ENCODE results near the gene TTLL7. TPM values are rescaled to one million over a fixed set of nuclear protein-coding genes. Genes with fewer than 3 reads are reported as not detected.

The TTLL7 gene
- total RNA-seq, 1 experiment from 2014 or later: 6.6 TPM

DNA sequence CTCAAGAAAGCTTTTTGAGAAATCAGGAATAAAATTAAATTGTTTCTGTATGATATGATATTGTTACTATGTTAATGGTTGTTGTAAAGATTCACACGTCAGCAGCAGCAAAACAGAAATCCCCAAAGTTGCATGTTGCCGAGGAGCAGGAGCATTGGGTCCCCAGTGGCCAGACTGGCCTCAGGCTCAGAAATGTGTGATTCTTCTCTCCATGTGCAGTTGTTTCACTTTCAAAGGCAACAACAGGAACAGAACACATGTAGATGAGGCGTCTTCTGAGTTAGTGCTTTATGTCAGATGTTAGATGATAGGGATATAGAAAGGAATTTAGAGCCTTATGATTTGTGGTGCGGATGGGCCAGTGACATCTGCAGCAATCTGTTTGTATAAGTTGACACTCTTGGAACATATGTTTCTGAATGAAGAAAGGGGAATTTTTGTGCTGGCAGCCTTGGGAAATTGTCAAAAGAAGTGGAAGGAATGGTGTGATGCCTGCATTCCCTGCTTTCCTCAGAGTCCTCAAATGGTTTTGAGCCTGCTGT is 2.1 kb upstream of the TTLL7 start:
- Histone ChIP-seq H3K14ac (ENCODE audit: insufficient read depth, low read length) (no peak overlapping the region), H4K91ac (ENCODE audit: insufficient read length, low read depth, low read length) (no peak overlapping the region), H3K27me3 (ENCODE audit: insufficient read depth, low read length) (peaks cover 13% of the 10 kb centered on the region; the same call in 1 of the 2 replicates), H3K79me2 (ENCODE audit: insufficient read depth, low read length) (no peaks in the 10 kb centered on the region), H3K27ac (ENCODE audit: insufficient read length, low read depth, low read length) (no peak overlapping the region), H3K9me3 (ENCODE audit: control insufficient read depth, low read depth, low read length) (no peaks in the 10 kb centered on the region), H2AFZ (ENCODE audit: low read length) (no peak overlapping the region), H3K18ac (ENCODE audit: insufficient read length, low read depth, low read length) (no peak overlapping the region), H3T11ph (ENCODE audit: low read length) (no peak overlapping the region), H3K79me1 (ENCODE audit: insufficient read depth, low read depth, low read length, poor library complexity, severe bottlenecking) (no peaks in the 10 kb centered on the region), H2BK15ac (ENCODE audit: low read depth, low read length) (no peak overlapping the region), H3K4me1 (ENCODE audit: insufficient read depth, low read length) (no peaks in the 10 kb centered on the region), H2BK5ac (ENCODE audit: insufficient read length, low read length) (no peak overlapping the region), H3K4ac (ENCODE audit: low read depth, low read length) (no peak overlapping the region), H3K4me2 (ENCODE audit: insufficient read depth, insufficient read length, low read length) (no peak overlapping the region), H3K23me2 (ENCODE audit: insufficient read length, low read depth, low read length, poor library complexity, severe bottlenecking) (no peaks in the 10 kb centered on the region), H2BK12ac (ENCODE audit: insufficient read length, low read depth, low read length) (no peak overlapping the region), H3K9ac (ENCODE audit: extremely low read depth, insufficient read length, low read length) (no peak overlapping the region), H2AK5ac (ENCODE audit: insufficient read length, low read length) (no peak overlapping the region), H2BK120ac (ENCODE audit: low read depth, low read length, poor library complexity, severe bottlenecking) (no peak overlapping the region), H3K56ac (ENCODE audit: insufficient read length, low read depth, low read length) (no peak overlapping the region), H4K5ac (ENCODE audit: insufficient read length, low read depth, low read length) (no peak overlapping the region), H2BK20ac (ENCODE audit: low read depth, low read length, poor library complexity, severe bottlenecking) (no peak overlapping the region), H4K8ac (replicated peaks; ENCODE audit: insufficient read length, low read depth, low read length) (no peak overlapping the region), H3K23ac (ENCODE audit: insufficient read length, low read depth, low read length) (no peak overlapping the region), H4K20me1 (ENCODE audit: control insufficient read depth, insufficient read depth, insufficient read length) (no peaks in the 10 kb centered on the region)
- TF ChIP-seq CTCF (conservative IDR thresholded peaks at IDR 0.05): no peak
- Mint-ChIP-seq H3K9me3 (no peaks in the 10 kb centered on the region), H3K4me3 (no peak overlapping the region), H3K27me3 (ENCODE audit: low read depth) (peaks cover 87% of the 10 kb centered on the region), H3K27ac (no peak overlapping the region), H3K36me3 (ENCODE audit: insufficient read depth in 1 of 3, low read depth in 3 of 3) (no peaks in the 10 kb centered on the region), H3K4me1 (peaks cover 10% of the 10 kb centered on the region in 2 experiments)
- WGBS (ENCODE audit: extremely low coverage, insufficient read length, low lambda C conversion rate): no CpG with 5 or more reads among the region's 4 CpGs
- no peak for DNase-seq
